Activated naive CD4-positive, alpha-beta T cell treated with anti-CD3 and anti-CD28 coated beads, Interleukin-2, amount 50 U/mL, for 72 hours (primary cell): ENCODE data around the gene SH2D1B. TPM values are rescaled to one million over a fixed set of nuclear protein-coding genes. Genes with fewer than 3 reads are reported as not detected.
A peak's percentile ranks its signal among the peaks of the same experiment; 100 is the strongest.

Experiments
- ATAC-seq, 2 donors: fragments of 150-1000 bp; cut with Tn5 transposase; 2 replicates each; pipeline ENCODE4 v1.10.0; 2021; ENCODE audit warnings: mild to moderate bottlenecking in 2 of 2, moderate library complexity in 2 of 2
- DNase-seq, 2 donors: peaks; one replicate each; pipeline ENCODE4 v3.0.0; 2021 to 2022; ENCODE audit warnings: low spot score in 2 of 2
- H3K27ac Mint-ChIP-seq, 2 donors: one replicate each; pipeline ENCODE4 v1.8.0; 2022; ENCODE audit warnings: mild to moderate bottlenecking in 2 of 2, mixed read lengths in 2 of 2
- H3K36me3 Mint-ChIP-seq, 2 donors: one replicate each; pipeline ENCODE4 v1.8.0; 2022; ENCODE audit warnings: mixed read lengths in 2 of 2
- H3K9me3 Mint-ChIP-seq, 2 donors: one replicate each; pipeline ENCODE4 v1.8.0; 2022; ENCODE audit warnings: mixed read lengths in 2 of 2
- total RNA-seq, 2 donors: library from RNA; stranded (reverse); gene quantifications; one replicate each; pipeline ENCODE4 v1.2.3, GENCODE V29; 2022

The SH2D1B gene
- total RNA-seq, 2 donors from 2014 or later: 0.18 TPM; not detected in 1

GRCh38 chr1:162387226-162388082 is 24.5 kb downstream of the SH2D1B start:
- Mint-ChIP-seq H3K9me3 (no peaks in the 10 kb centered on the region), H3K36me3 (no peaks in the 10 kb centered on the region), H3K27ac (no peak overlapping the region)
- DNase-seq: no peak
- ATAC-seq: no peak

GRCh38 chr1:162386292-162387225 is 25.4 kb downstream of the SH2D1B start:
- no peak for DNase-seq
- H3K9me3 Mint-ChIP-seq: no peaks in the 10 kb centered on the region
- no peak overlapping the region for H3K27ac Mint-ChIP-seq
- no peak for ATAC-seq
- no peaks in the 10 kb centered on the region for H3K36me3 Mint-ChIP-seq

DNA sequence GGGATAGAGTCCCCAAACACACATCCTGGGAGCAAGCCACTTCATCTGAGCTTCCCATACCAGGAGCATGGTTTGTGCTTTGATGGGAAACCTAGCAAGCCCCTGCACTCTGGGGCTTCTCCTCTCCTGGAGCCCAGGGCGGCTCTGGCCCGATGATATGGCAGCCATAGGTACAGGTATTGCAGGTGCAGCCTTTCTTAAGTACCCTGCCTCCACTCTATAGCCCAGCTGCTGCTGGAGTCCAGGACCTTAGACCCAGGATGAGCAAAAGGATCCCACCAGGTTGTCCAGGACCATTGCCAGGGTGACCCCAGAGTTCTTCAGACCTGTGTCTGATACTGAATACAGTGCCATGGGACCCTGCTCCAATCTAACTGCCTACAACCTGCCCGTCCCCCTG is 26.2 kb downstream of the SH2D1B start:
- no peaks in the 10 kb centered on the region for H3K9me3 Mint-ChIP-seq
- H3K27ac Mint-ChIP-seq: no peak overlapping the region
- no peaks in the 10 kb centered on the region for H3K36me3 Mint-ChIP-seq
- DNase-seq (no peak), ATAC-seq (no peak)

DNA sequence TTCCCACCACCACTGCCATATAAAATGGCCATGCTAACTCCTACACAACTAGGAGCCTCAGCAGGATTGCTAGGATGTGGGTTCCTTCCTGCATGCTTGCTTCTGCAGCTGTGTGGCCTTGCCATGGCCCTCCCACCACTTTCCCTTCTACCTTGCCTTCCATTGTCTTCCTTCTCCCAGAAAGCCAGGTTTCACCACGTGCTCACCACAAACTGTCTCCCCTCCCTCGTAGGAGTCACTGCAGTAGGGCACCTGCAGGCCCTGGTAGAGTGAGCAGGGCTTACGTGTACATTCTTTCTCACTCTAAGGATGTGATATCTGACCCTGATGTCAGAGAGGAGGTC is 26.7 kb downstream of the SH2D1B start:
- ATAC-seq: no peak
- Mint-ChIP-seq H3K9me3 (no peaks in the 10 kb centered on the region), H3K36me3 (no peaks in the 10 kb centered on the region), H3K27ac (no peak overlapping the region)
- DNase-seq: no peak

GRCh38 chr1:162384601-162385279 is 27.2 kb downstream of the SH2D1B start:
- DNase-seq (no peak), ATAC-seq (no peak)
- Mint-ChIP-seq H3K27ac (peak overlapping the region in 1 of 2 donors; percentile 52), H3K36me3 (no peaks in the 10 kb centered on the region), H3K9me3 (no peaks in the 10 kb centered on the region)

- Mint-ChIP-seq H3K27ac (peak overlapping the region in 1 of 2 donors; percentile 52), H3K36me3 (no peaks in the 10 kb centered on the region), H3K9me3 (no peaks in the 10 kb centered on the region)
- no peak for ATAC-seq
- no peak for DNase-seq
These were observed 27.8 kb downstream of the SH2D1B start for GRCh38 chr1:162384116-162384515.

GRCh38 chr1:162383516-162383915 is 28.4 kb downstream of the SH2D1B start:
- ATAC-seq (no peak), DNase-seq (no peak)
- Mint-ChIP-seq H3K27ac (no peak overlapping the region), H3K9me3 (no peaks in the 10 kb centered on the region), H3K36me3 (no peaks in the 10 kb centered on the region)

DNA sequence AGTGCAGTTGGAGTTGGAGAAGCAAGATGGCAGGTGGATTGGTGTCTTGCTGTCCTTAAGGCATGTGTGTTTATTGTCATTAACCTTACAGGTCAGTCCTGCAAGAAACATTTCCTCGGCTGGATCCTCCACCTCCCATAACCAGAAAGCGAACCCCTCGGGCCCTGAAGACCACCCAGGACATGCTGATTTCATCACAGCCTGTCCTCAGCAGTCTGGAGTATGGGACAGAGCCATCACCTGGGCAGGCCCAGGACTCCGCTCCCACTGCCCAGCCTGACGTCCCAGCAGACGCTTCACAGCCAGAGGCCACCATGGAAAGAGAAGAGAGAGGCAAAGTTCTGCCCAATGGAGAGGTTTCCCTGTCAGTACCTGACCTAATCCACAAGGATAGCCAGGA is 28.8 kb downstream of the SH2D1B start:
- ATAC-seq: no peak
- DNase-seq: no peak
- Mint-ChIP-seq H3K36me3 (no peaks in the 10 kb centered on the region), H3K9me3 (no peaks in the 10 kb centered on the region), H3K27ac (no peak overlapping the region)

DNA sequence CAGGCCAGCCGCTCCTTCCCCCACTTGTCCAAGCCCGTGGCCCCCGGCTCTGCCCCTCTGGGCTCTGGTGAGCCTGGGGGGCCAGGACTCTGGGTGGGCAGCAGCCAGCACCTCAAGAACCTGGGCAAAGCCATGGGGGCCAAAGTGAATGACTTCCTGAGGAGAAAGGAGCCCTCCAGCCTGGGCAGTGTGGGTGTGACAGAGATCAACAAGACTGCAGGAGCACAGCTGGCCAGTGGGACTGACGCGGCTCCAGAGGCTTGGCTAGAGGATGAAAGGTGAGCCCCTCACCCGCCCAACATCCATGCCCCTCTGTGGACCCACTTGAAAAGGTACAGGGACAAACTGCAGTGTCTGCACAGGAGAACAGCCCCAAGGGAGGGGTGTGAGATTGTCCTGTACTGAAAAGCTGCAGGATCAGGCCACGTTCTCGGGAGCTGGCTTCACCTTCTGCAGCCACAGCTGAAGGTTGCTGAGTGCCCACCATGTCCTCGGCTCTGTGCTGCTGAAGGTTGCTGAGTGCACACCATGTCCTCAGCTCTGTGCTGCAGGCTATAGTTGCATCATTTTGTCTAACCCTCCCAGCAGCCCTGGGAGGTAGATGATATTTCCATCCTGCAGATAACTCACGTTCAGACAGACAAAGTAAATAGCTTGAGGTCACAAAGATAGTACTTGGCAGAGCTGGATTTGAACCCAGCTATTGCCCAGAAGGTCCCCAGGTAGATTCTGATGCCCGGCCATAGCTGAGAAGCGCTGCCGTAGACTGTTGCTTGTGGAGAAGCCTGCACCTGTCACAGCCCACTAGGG is 29.8 kb downstream of the SH2D1B start:
- no peak overlapping the region for H3K27ac Mint-ChIP-seq
- no peaks in the 10 kb centered on the region for H3K36me3 Mint-ChIP-seq
- ATAC-seq (no peak), DNase-seq (no peak)
- no peaks in the 10 kb centered on the region for H3K9me3 Mint-ChIP-seq

DNA sequence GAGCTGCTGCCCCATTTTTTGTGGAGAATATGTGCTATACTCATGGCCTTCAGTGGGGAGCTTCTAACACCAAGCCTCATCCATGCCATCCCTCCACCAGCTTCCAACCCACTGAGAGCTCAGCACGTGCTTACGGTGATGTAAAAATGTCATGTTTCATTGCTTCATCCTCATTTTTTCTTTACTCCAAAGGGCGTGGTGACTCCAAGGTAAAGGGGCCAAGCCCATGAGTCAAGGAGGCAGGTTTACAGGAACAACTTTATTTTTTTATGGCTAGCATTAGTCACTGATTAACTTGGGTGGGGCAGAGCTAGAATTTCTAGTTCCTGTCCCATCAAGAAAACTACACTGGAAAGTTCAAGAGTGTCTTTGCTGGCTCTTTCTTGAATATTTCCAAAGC is 30.6 kb downstream of the SH2D1B start, which contains the start of gene C1orf226:
TSS of gene C1orf226 (plus strand) at position 346 of the 400 bp plus-strand sequence. CDS start 174 bp downstream, outside the sequence.
- DNase-seq (no peak), ATAC-seq (no peak)
- no peaks in the 10 kb centered on the region for H3K36me3 Mint-ChIP-seq
- H3K27ac Mint-ChIP-seq: no peak within 1 kb of the TSS
- H3K9me3 Mint-ChIP-seq: no peaks in the 10 kb centered on the region

GRCh38 chr1:162380061-162380846 is 31.7 kb downstream of the SH2D1B start:
- H3K27ac Mint-ChIP-seq: no peak overlapping the region
- H3K9me3 Mint-ChIP-seq: no peaks in the 10 kb centered on the region
- H3K36me3 Mint-ChIP-seq: no peaks in the 10 kb centered on the region

GRCh38 chr1:162376691-162377090 is 35.2 kb downstream of the SH2D1B start, which contains the start of gene SPATA46:
SPATA46 (minus strand) TSS chr1:162376854; CDS start chr1:162376790, 64 bp downstream.
- H3K9me3 Mint-ChIP-seq: no peaks in the 10 kb centered on the region
- no peak for DNase-seq
- no peaks in the 10 kb centered on the region for H3K36me3 Mint-ChIP-seq
- no peak for ATAC-seq
- no peak within 1 kb of the TSS for H3K27ac Mint-ChIP-seq

More at GRCh38 chr1:162380061-162380846, 31.7 kb downstream of the SH2D1B start:
- no peak for ATAC-seq
- no peak for DNase-seq

- Mint-ChIP-seq H3K27ac (no peak overlapping the region), H3K36me3 (no peaks in the 10 kb centered on the region), H3K9me3 (no peaks in the 10 kb centered on the region)
- DNase-seq (no peak), ATAC-seq (no peak)
These were observed 36.5 kb downstream of the SH2D1B start for GRCh38 chr1:162375463-162375862.

- DNase-seq (no peak), ATAC-seq (no peak)
- H3K27ac Mint-ChIP-seq: no peak overlapping the region
- H3K9me3 Mint-ChIP-seq: no peaks in the 10 kb centered on the region
- H3K36me3 Mint-ChIP-seq: no peaks in the 10 kb centered on the region
These were observed 37.5 kb downstream of the SH2D1B start for GRCh38 chr1:162374406-162374805.

- Mint-ChIP-seq H3K9me3 (no peaks in the 10 kb centered on the region), H3K27ac (no peak overlapping the region), H3K36me3 (no peaks in the 10 kb centered on the region)
- DNase-seq: no peak
- ATAC-seq: no peak
These were observed 38.2 kb downstream of the SH2D1B start for GRCh38 chr1:162373541-162374260.
